Cardiac septum (tissue), 1 donor: Measurements from ENCODE around the gene NOL4L. TPM values are rescaled to one million over a fixed set of nuclear protein-coding genes. Genes with fewer than 3 reads are reported as not detected.
"Not testable (repeated sequence)": the region's sequence is repeated elsewhere in the genome, so short reads cannot be mapped to it uniquely, and the experiment has no call there.

ENCODE experiments used
- DNase-seq: peaks from one replicate; pipeline ENCODE4 v3.0.0-alpha.2; 2020; ENCODE audit warnings: low spot score
- intact Hi-C: fragments of 100-400 bp; cut with DNase I; formaldehyde crosslinking; loops from one replicate; pipeline ENCODE4 v1.14.0; 2022
- total RNA-seq: library from RNA; stranded (reverse); fragmentation: NEBNext Ultra II Directional; extraction: Animal tissue kit (Norgen Biotek cat#: 25700); gene quantifications from one replicate; pipeline ENCODE4 v1.2.1, GENCODE V29; 2021
- donor health status: DM: no; HTN: no; CAD: no.

NOL4L gene
- total RNA-seq, 1 donor from 2014 or later, result 10.4 TPM

- intact Hi-C loops, result no loop called here
- DNase-seq, result no peak
These were observed 149.6 kb downstream of the NOL4L start for GRCh38 chr20:32435449-32436107.

GRCh38 chr20:32434434-32434833 is 150.7 kb downstream of the NOL4L start:
- DNase-seq, result no peak
- intact Hi-C loops, result loop anchor here (5.0 kb wide), 1 partner anchor 43 kb away; no protein-coding TSS in a partner anchor

GRCh38 chr20:32433311-32434021 is 151.7 kb downstream of the NOL4L start:
- intact Hi-C loops, result loop anchor here (1.0 to 5.0 kb wide), 2 partner anchors 44 to 74 kb away; no protein-coding TSS in a partner anchor
- DNase-seq, result no peak

- no peak for DNase-seq
- intact Hi-C loops, result loop anchor here (5.0 kb wide), 1 partner anchor 45 kb away; no protein-coding TSS in a partner anchor
These were observed 152.9 kb downstream of the NOL4L start for GRCh38 chr20:32432277-32432676.

- DNase-seq, result no peak
- intact Hi-C loops, result loop anchor here (5.0 kb wide), 1 partner anchor 46 kb away; no protein-coding TSS in a partner anchor
These were observed 153.7 kb downstream of the NOL4L start for GRCh38 chr20:32431457-32431856.

GRCh38 chr20:32429745-32430360 is 155.3 kb downstream of the NOL4L start:
- no peak for DNase-seq
- intact Hi-C loops, result loop anchor here (5.0 kb wide), 1 partner anchor 47 kb away; no protein-coding TSS in a partner anchor

- intact Hi-C loops, result no loop called here
- no peak for DNase-seq
These were observed 155.8 kb downstream of the NOL4L start for GRCh38 chr20:32429343-32429742.

- intact Hi-C loops, result no loop called here
- DNase-seq, result no peak
These were observed 157.1 kb downstream of the NOL4L start for GRCh38 chr20:32427996-32428395.

GRCh38 chr20:32421290-32421689 is 163.8 kb downstream of the NOL4L start:
- intact Hi-C loops, result no loop called here
- DNase-seq, result no peak

- no peak for DNase-seq
- intact Hi-C loops, result no loop called here
These were observed 166.8 kb downstream of the NOL4L start for GRCh38 chr20:32418376-32418775.

GRCh38 chr20:32416206-32416605 is 168.9 kb downstream of the NOL4L start:
- intact Hi-C loops, result no loop called here
- no peak for DNase-seq

- DNase-seq, result no peak
- intact Hi-C loops, result no loop called here
These were observed 169.6 kb downstream of the NOL4L start for GRCh38 chr20:32415494-32415893.

- intact Hi-C loops, result no loop called here
- DNase-seq, result no peak
These were observed 173.0 kb downstream of the NOL4L start for GRCh38 chr20:32411955-32412706.

- DNase-seq, result not testable (repeated sequence)
These were observed 177.9 kb downstream of the NOL4L start for GRCh38 chr20:32407131-32407750.

GRCh38 chr20:32406701-32407100 is 178.4 kb downstream of the NOL4L start:
- no peak for DNase-seq
- intact Hi-C loops, result no loop called here

More at GRCh38 chr20:32407131-32407750, 177.9 kb downstream of the NOL4L start:
- intact Hi-C loops, result not testable (repeated sequence)

- intact Hi-C loops, result no loop called here
- DNase-seq, result no peak
These were observed 181.1 kb downstream of the NOL4L start for GRCh38 chr20:32404017-32404416.

- intact Hi-C loops, result no loop called here
- no peak for DNase-seq
These were observed 184.7 kb downstream of the NOL4L start for GRCh38 chr20:32400476-32400875.

GRCh38 chr20:32397567-32398084 is 187.5 kb downstream of the NOL4L start:
- no peak for DNase-seq
- intact Hi-C loops, result no loop called here

- intact Hi-C loops, result no loop called here
- no peak for DNase-seq
These were observed 188.4 kb downstream of the NOL4L start for GRCh38 chr20:32396646-32397160.
